Activated CD4-positive, alpha-beta T cell treated with anti-CD3 and anti-CD28 coated beads, Interleukin-2, amount 10 ng/mL, durations not matched to agents 24 days and 14 days (primary cell): Measurements from ENCODE around the gene FBXL4. TPM values are rescaled to one million over a fixed set of nuclear protein-coding genes. Genes with fewer than 3 reads are reported as not detected.

Experiments
- DNase-seq: peaks from one replicate; pipeline ENCODE4 v3.0.0; 2022
- H3K27ac Mint-ChIP-seq: one replicate; pipeline ENCODE4 v1.8.0; 2022; ENCODE audit warnings: mild to moderate bottlenecking, mixed read lengths
- H3K27me3 Mint-ChIP-seq: one replicate; pipeline ENCODE4 v1.8.0; 2022; ENCODE audit warnings: mixed read lengths
- H3K36me3 Mint-ChIP-seq: one replicate; pipeline ENCODE4 v1.8.0; 2022; ENCODE audit warnings: low read depth, mild to moderate bottlenecking, mixed read lengths
- H3K4me1 Mint-ChIP-seq: one replicate; pipeline ENCODE4 v1.8.0; 2021; ENCODE audit warnings: mixed read lengths
- H3K4me3 Mint-ChIP-seq: one replicate; pipeline ENCODE4 v1.8.0; 2022; ENCODE audit warnings: mild to moderate bottlenecking, moderate library complexity, mixed read lengths
- H3K9me3 Mint-ChIP-seq: one replicate; pipeline ENCODE4 v1.8.0; 2021; ENCODE audit warnings: mixed read lengths
- intact Hi-C: fragments of 100-400 bp; cut with micrococcal nuclease; formaldehyde crosslinking; loops from one replicate; pipeline ENCODE4 v1.15.1; 2023
- total RNA-seq: library from RNA; stranded (reverse); gene quantifications from 2 replicates; pipeline ENCODE4 v1.2.3, GENCODE V29; 2022

Gene FBXL4
- total RNA-seq, 1 donor from 2014 or later, result 15.3 TPM

DNA sequence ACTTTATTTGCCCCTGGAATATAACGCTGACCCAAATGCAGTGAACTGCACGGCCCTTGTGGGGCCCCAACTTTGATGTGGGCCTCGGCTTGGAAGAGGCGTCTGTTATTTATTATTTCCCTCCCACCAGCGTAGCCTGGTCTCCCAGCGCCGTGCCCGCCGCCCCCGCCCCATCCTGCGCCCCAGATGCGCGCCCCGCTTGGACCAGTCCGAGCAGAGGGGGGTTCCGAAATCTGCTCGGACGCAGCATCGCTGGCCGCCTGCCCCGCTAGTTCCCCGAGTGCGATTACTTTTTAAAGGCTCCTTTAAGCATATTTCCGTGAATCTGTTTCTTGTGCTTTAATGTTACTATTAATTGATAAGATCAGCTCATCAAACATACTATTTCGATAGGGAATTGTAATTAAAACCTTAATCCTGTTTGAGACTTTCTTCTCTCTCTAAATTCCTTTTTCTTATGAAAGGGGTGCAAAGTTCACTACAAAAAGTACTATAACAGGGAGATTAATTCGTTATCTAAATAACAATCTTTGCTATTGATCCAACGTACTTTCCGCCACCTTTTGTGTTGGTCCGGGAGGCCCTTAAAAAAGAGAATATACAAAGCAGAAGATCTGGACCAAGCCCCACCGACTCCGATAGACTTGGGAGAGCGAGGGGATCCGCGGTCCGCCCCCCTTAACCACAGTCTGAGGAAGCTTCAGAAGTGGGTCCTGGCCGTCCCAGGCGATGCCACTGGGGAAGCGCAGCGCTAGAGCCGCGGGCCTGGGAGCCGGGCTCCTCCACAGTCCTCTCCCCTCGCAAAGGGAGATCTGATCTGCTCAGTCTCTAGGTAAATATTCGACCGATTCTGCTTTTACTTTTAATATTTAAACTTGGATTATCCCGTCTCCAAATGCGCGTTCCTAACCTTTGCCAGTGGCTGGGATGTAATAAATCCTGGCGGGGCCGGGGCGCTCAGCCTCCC, 103.2 kb downstream of the FBXL4 start:
- peak overlapping the region; percentile 12 for H3K27ac Mint-ChIP-seq
- DNase-seq, result no peak
- intact Hi-C loops, result loop anchor here (1.0 to 10.0 kb wide), 4 partner anchors 11 to 1140 kb away; partner anchors contain the start of gene FBXL4
- H3K4me1 Mint-ChIP-seq, result peaks cover 10% of the 10 kb centered on the region
- peaks cover 81% of the 10 kb centered on the region for H3K27me3 Mint-ChIP-seq
- no peaks in the 10 kb centered on the region for H3K36me3 Mint-ChIP-seq
- H3K4me3 Mint-ChIP-seq, result peak overlapping the region; percentile 24
- H3K9me3 Mint-ChIP-seq, result no peaks in the 10 kb centered on the region

DNA sequence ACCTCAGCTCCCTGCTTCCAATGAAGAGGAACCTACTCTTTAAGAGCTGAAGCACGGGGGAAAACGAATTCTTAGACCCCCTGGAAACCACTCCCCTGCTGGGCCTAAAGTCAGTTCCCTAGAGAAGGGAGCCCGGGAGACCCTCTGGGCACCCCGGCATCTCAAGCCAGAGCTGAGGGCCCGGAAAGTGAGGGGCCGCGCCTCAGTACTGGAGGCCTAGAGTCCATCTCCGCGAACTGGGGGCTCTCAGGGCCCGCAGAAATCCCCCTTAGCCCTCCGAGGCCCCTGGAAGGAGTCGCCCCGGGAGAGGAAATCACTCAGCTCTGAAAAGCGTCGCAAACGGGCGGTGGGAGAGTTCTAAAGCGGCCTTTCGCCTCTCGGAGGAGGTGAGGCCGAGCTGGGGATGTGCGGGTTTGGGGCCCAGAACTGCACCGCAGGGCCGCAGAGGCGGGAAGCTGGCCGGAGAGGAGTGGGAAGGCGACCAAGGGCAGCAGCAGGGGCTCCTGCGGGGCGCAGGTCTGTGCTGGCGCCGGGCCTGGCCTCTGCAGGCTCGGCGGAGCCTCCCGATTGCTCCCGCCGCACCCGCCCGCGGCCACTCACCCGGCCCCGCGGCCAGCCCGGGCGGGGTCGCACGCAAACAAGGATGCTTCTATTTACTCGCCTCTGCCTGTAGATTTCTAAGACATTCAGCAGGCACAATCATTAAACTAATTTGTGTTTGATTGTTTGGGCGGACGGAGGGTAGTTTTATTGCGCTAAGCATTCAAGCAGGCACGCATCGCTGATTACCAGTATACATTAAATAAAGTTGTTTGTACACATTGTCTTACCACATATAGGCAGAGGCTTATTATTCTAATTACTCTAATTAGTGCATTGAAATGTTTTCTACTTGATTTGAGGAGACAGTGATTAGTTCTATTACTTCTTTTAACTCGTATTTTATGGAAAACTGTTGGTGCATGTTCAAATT, 104.2 kb downstream of the FBXL4 start:
- no peaks in the 10 kb centered on the region for H3K36me3 Mint-ChIP-seq
- H3K27ac Mint-ChIP-seq, result no peak overlapping the region
- intact Hi-C loops, result loop anchor here (1.0 to 10.0 kb wide), 3 partner anchors 10 to 1139 kb away; no protein-coding TSS in a partner anchor
- peaks cover 77% of the 10 kb centered on the region for H3K27me3 Mint-ChIP-seq
- no peaks in the 10 kb centered on the region for H3K9me3 Mint-ChIP-seq
- no peak overlapping the region for H3K4me3 Mint-ChIP-seq
- peaks cover 10% of the 10 kb centered on the region for H3K4me1 Mint-ChIP-seq
- no peak for DNase-seq

DNA sequence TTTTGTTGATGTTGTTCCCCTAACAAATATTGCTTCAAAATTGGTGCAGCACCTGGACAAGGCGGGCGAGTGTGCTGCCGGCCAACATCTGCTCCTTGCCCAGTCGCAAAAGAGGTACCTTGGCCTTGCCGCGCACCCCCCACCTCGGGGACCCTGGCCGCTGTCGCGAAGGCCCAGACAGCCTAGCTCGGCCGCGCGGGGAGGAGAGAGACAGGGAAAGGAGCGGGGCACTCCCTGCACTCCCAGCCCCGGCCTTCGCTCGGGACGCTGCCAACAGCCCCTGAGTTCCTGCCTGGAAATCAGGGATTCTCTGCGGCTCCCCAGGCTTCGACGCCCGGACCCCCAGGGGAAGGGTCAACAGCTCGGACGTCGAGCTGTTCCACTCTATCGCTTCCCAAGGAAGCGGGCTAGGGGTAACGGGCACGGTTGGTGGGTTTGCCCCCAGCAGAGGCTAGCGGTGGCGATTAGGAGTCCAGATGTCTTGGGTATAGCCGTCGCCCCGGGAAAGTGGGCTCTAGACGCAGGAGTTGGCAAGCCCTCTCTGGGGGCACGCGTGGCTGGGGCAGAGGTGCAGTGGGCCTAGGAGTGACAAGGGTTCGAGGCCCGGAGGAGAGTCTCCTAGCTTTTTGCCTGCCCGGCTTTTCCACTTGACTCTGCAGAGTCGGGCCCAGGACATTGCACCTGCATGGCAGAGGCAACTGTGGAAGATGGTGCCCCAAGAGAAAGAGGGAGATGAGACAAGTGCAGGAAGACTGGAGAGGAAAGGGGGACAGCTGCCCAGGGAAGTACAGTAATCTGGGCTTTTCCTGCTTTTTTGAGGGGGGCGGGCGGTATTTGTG, 105.2 kb downstream of the FBXL4 start:
- peaks cover 83% of the 10 kb centered on the region for H3K27me3 Mint-ChIP-seq
- no peak overlapping the region for H3K4me3 Mint-ChIP-seq
- H3K36me3 Mint-ChIP-seq, result no peaks in the 10 kb centered on the region
- peaks cover 10% of the 10 kb centered on the region for H3K4me1 Mint-ChIP-seq
- DNase-seq, result no peak
- H3K27ac Mint-ChIP-seq, result peak overlapping the region; percentile 31
- intact Hi-C loops, result loop anchor here (10.0 kb wide), 1 partner anchor 1138 kb away; no protein-coding TSS in a partner anchor
- no peaks in the 10 kb centered on the region for H3K9me3 Mint-ChIP-seq

DNA sequence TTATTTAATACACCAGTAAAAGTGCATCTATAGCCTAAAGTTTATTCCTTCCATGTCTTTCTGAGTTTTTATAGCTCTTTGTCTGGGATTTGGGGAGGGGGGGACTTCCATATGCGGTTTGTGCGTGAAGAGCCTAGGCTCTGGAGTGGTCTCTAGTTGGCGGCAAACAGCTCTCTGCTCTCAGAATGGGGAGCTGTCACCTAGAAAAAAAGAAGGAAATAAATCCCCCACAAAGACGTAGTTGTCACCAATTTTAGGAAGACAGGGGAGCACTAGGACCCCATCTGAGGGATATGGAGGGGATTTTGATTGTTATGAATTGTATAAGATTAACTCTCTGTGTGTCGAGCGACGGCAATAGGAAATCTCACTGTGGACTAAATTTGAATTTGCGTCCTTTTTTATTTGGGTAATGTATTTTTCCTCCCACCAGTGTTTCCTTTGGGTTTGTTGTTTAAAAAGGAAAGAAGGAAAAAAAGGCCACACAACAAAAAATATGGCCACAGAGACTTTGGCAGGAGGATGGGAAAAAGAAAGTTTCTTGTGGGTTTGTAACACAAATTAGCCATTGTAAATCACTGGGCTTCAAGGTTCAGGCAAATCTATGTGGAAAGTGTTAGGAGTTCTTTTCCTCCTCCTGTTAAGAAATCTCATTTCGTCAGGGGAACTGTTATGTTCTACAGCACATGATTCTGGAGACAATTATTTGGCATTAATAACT, 106.0 kb downstream of the FBXL4 start:
- Mint-ChIP-seq H3K4me1 (peaks cover 10% of the 10 kb centered on the region), H3K9me3 (no peaks in the 10 kb centered on the region), H3K27ac (no peak overlapping the region), H3K4me3 (no peak overlapping the region), H3K27me3 (peaks cover 82% of the 10 kb centered on the region), H3K36me3 (no peaks in the 10 kb centered on the region)
- DNase-seq, result no peak
- intact Hi-C loops, result loop anchor here (10.0 kb wide), 1 partner anchor 1137 kb away; no protein-coding TSS in a partner anchor

DNA sequence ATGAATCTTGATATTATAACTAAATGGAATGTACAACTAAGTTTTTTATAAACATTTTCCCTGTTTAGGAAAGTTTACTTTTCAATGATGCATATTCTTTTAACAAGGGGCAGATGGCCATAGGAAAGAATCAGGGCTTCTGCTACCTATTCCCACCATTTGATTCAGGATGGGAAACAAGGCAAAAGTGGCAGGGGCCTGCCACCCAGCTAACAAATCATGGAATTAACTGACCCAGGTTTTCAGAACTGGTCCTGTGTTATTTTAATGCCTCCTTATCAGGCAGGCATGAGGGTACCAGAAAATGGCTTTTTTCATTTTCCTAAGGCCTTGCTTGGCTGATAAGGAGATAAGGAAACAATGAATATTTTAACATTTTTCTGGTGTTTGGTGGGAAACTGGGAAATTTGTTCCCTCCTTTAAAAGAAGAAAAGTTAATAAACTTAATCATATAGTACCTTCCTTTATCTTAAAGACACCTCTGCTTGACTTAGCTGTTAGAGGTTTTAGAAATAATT, 106.7 kb downstream of the FBXL4 start:
- H3K36me3 Mint-ChIP-seq, result no peaks in the 10 kb centered on the region
- intact Hi-C loops, result loop anchor here (10.0 kb wide), 1 partner anchor 1136 kb away; no protein-coding TSS in a partner anchor
- peaks cover 81% of the 10 kb centered on the region for H3K27me3 Mint-ChIP-seq
- no peaks in the 10 kb centered on the region for H3K9me3 Mint-ChIP-seq
- no peak overlapping the region for H3K4me3 Mint-ChIP-seq
- H3K4me1 Mint-ChIP-seq, result peaks cover 12% of the 10 kb centered on the region
- H3K27ac Mint-ChIP-seq, result no peak overlapping the region
- DNase-seq, result no peak

DNA sequence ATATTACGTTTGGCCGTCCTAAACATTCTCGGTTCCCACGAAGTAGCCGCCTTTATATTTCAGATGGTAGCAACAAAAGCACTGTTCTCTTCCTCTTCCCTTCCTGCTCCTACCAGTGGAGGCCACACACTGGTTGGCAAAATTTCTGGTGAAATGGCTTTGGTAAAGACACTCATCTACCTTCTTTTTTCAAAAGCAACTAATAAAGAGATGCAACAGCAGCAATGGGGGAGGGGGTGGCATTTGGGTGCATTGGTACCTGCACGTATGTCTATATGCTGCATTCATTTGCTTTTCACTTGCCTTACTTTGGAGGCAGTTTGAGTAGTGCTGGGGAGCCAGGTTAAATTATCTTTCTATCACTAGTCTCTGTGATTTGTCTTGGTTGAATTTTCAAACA, 107.4 kb downstream of the FBXL4 start:
- no peaks in the 10 kb centered on the region for H3K9me3 Mint-ChIP-seq
- no peak for DNase-seq
- H3K27me3 Mint-ChIP-seq, result peaks cover 78% of the 10 kb centered on the region
- intact Hi-C loops, result loop anchor here (10.0 kb wide), 1 partner anchor 1136 kb away; no protein-coding TSS in a partner anchor
- H3K4me3 Mint-ChIP-seq, result no peak overlapping the region
- no peaks in the 10 kb centered on the region for H3K36me3 Mint-ChIP-seq
- H3K4me1 Mint-ChIP-seq, result peaks cover 11% of the 10 kb centered on the region
- H3K27ac Mint-ChIP-seq, result no peak overlapping the region

DNA sequence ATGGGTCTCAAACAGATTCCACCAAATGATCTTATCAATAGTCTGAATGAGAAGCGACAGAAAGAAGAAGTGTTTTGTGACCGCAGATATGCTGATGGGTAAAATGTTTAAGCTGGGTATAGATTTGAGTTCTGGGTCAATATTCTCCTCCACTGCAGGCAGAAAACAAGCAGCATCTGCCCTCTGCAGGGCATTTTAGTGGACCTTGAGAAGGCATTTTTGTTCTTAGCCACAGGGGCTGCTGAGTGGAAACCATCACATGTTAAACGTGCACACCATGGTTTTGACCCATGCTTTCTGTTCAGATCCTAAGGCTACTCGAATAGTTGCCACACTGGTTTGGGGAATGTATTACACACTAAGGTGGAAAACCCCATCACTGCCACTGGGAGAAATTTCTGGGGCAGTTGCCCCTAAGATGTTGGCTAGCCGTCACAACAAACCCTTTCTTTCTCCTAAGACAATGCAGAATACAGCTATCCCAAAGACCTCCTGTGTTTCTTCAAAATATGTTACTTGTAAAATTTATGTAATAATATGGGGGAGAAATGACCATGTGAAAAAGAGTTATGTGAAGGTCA, 107.9 kb downstream of the FBXL4 start:
- no peak for DNase-seq
- H3K4me1 Mint-ChIP-seq, result peaks cover 11% of the 10 kb centered on the region
- no peak overlapping the region for H3K27ac Mint-ChIP-seq
- H3K4me3 Mint-ChIP-seq, result no peak overlapping the region
- no peaks in the 10 kb centered on the region for H3K9me3 Mint-ChIP-seq
- intact Hi-C loops, result loop anchor here (10.0 kb wide), 2 partner anchors 515 to 1135 kb away; no protein-coding TSS in a partner anchor
- peaks cover 78% of the 10 kb centered on the region for H3K27me3 Mint-ChIP-seq
- H3K36me3 Mint-ChIP-seq, result no peaks in the 10 kb centered on the region

DNA sequence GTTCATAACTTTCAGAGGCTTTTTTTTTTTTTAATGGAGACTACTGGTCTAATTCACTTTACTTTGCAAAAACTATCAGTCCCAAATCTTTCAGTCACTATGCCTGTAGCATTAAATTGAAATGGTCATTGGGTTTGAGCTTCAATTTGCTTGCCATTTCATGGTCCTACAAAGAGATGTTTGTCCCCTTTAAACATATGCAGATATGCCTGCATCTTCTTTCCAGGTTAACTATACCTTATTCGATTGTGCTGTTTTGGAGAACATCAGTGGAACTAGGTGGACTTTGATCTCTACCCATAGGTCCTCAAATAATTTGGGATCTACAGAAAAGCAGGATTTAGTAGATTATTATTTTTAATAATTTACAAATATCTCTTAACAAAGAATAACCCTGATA, 108.8 kb downstream of the FBXL4 start:
- no peaks in the 10 kb centered on the region for H3K36me3 Mint-ChIP-seq
- no peak overlapping the region for H3K4me3 Mint-ChIP-seq
- peaks cover 76% of the 10 kb centered on the region for H3K27me3 Mint-ChIP-seq
- peaks cover 12% of the 10 kb centered on the region for H3K4me1 Mint-ChIP-seq
- H3K9me3 Mint-ChIP-seq, result no peaks in the 10 kb centered on the region
- H3K27ac Mint-ChIP-seq, result no peak overlapping the region
- no peak for DNase-seq
- intact Hi-C loops, result loop anchor here (10.0 kb wide), 1 partner anchor 516 kb away; no protein-coding TSS in a partner anchor

DNA sequence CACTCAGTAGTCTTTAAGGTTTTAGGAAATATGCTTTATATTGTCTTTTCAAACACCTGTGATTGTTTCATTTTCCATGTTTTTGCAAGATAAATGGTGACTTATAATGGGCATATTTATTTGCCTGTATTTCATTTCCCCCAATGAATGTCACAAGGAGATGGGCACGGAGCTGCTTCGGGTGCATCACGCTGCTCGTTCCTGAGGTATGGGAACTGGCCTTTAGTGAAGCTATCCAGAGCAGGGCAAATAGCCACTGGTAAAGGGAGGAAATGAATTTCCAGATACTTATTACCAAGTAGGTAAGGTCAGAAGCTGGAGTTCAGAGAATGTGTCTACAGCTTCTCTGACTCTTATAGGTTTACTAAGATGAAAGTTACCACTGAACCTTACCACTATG, 109.7 kb downstream of the FBXL4 start:
- Mint-ChIP-seq H3K27me3 (peaks cover 78% of the 10 kb centered on the region), H3K36me3 (peaks cover 1% of the 10 kb centered on the region), H3K9me3 (no peaks in the 10 kb centered on the region), H3K4me3 (no peak overlapping the region), H3K27ac (no peak overlapping the region), H3K4me1 (peaks cover 20% of the 10 kb centered on the region)
- DNase-seq, result no peak
- intact Hi-C loops, result loop anchor here (10.0 kb wide), 1 partner anchor 517 kb away; no protein-coding TSS in a partner anchor

DNA sequence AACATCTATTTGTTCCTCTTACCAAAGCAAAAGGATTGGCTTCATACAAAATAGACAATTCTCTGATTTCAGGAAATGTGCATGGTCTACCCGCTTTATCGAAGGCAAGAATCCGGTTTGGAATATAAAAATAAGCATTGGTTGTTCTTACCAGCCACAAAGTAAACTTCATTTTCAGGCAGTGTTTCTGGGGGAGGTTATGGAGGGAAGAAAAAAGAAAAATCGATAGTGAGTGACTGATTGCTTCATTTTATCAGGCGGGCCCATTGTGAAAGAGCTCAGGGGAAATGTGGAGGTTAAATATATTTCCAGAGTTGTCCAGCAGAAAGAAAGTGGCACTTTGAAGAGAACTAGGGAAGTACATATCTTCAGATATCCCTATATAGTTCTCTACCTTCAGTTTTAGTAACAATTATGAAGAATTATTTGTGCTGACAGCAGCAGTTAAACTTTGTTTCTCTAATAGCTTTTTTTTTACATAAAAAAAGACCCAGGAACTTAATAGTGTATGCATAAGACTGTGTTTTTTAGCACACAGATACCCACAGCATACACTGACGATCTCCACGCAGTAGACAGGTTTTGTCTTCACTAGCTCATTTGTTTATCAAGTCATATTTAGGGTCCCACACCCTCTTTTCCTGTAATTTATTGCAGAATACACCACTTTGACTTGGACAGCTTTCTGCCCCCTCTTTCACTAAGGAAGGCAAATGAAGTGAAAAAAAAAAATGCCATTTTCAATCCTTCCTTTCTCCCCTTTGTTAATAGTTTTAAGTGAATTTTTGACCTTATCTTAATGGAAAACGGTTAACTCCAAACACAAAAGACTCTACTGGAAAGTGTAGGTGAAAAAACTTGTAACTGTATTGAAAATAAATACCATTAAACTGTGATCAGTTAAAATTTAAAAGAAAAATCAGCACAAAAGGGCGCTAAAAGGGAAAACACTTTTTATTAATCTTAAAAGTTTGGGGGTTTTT, 110.5 kb downstream of the FBXL4 start:
- no peak overlapping the region for H3K4me3 Mint-ChIP-seq
- no peak overlapping the region for H3K27ac Mint-ChIP-seq
- intact Hi-C loops, result loop anchor here (10.0 kb wide), 1 partner anchor 518 kb away; no protein-coding TSS in a partner anchor
- H3K27me3 Mint-ChIP-seq, result peaks cover 78% of the 10 kb centered on the region
- peaks cover 1% of the 10 kb centered on the region for H3K36me3 Mint-ChIP-seq
- H3K4me1 Mint-ChIP-seq, result peaks cover 23% of the 10 kb centered on the region
- H3K9me3 Mint-ChIP-seq, result peaks cover 3% of the 10 kb centered on the region
- no peak for DNase-seq
